Naive thymus-derived CD4-positive, alpha-beta T cell (primary cell): ENCODE data around the gene RAB40B. TPM values are rescaled to one million over a fixed set of nuclear protein-coding genes. Genes with fewer than 3 reads are reported as not detected.

Source experiments
- ATAC-seq: fragments of 150-1000 bp; cut with Tn5 transposase; 2 replicates; pipeline ENCODE4 v1.10.0; 2021; ENCODE audit warnings: mild to moderate bottlenecking, moderate library complexity
- CTCF ChIA-PET: fragments of 350-600 bp; sonication (Branson Sonifier 250); formaldehyde crosslinking; loops from one replicate; lab custom pipeline; 2021; ENCODE audit warnings: antibody characterized with exemption; lab: Charles Lee
- POLR2A ChIA-PET: fragments of 350-600 bp; sonication (Branson Sonifier 250); formaldehyde crosslinking; loops from one replicate; lab custom pipeline; 2021; ENCODE audit warnings: antibody characterized with exemption, inconsistent platforms; lab: Charles Lee
- DNase-seq, 9 donors: peaks; one replicate each; pipeline versions ENCODE4 v3.0.0 to v3.0.0-alpha.2; 2020 to 2022; ENCODE audit warnings: mixed read lengths in 1 of 9
- H3K27ac ChIP-seq: one replicate; pipeline ENCODE4 v1.7.0; 2013; ENCODE audit warnings: mild to moderate bottlenecking, low read depth, low read length, moderate library complexity
- H3K27me3 ChIP-seq, 2 donors: one replicate each; pipeline ENCODE4 v1.7.0; 2013; ENCODE audit warnings: low read length in 2 of 2, mild to moderate bottlenecking in 2 of 2, moderate library complexity in 2 of 2; ENCODE audit not compliant: control insufficient read depth in 2 of 2, insufficient read depth in 2 of 2
- H3K36me3 ChIP-seq, 3 experiments: 1 replicate in 2 of 3; 2 replicates in 1 of 3; pipeline ENCODE4 v1.7.0; 2013; ENCODE audit warnings: low read length in 3 of 3, mild to moderate bottlenecking in 3 of 3, moderate library complexity in 1 of 3; ENCODE audit not compliant: insufficient read depth in 3 of 3, control insufficient read depth in 2 of 3
- H3K4me1 ChIP-seq, 2 donors: one replicate each; pipeline ENCODE4 v1.7.0; 2013; ENCODE audit warnings: low read length in 2 of 2, mild to moderate bottlenecking in 2 of 2, moderate library complexity in 1 of 2; ENCODE audit not compliant: control insufficient read depth in 2 of 2, insufficient read depth in 2 of 2
- H3K4me3 ChIP-seq: 2 replicates; pipeline ENCODE4 v1.7.0; 2013; ENCODE audit warnings: mild to moderate bottlenecking, low read length
- H3K9me3 ChIP-seq, 3 experiments: 1 replicate in 2 of 3; 2 replicates in 1 of 3; pipeline ENCODE4 v1.7.0; 2013; ENCODE audit warnings: low read length in 3 of 3; ENCODE audit not compliant: control insufficient read depth in 2 of 3
- H3K27ac Mint-ChIP-seq, 9 donors: one replicate each; pipeline ENCODE4 v1.8.0; 2020 to 2022; ENCODE audit warnings: mixed read lengths in 9 of 9, mild to moderate bottlenecking in 8 of 9, moderate library complexity in 5 of 9, inconsistent platforms in 2 of 9
- H3K27me3 Mint-ChIP-seq, 5 donors: one replicate each; pipeline ENCODE4 v1.8.0; 2021 to 2022; ENCODE audit warnings: mixed read lengths in 5 of 5, mild to moderate bottlenecking in 1 of 5
- H3K36me3 Mint-ChIP-seq, 5 donors: one replicate each; pipeline ENCODE4 v1.8.0; 2020 to 2022; ENCODE audit warnings: mixed read lengths in 5 of 5, mild to moderate bottlenecking in 3 of 5, inconsistent platforms in 1 of 5
- H3K4me1 Mint-ChIP-seq, 7 donors: one replicate each; pipeline ENCODE4 v1.8.0; 2020 to 2022; ENCODE audit warnings: mixed read lengths in 7 of 7, mild to moderate bottlenecking in 3 of 7, inconsistent platforms in 1 of 7
- H3K4me3 Mint-ChIP-seq, 10 donors: one replicate each; pipeline ENCODE4 v1.8.0; 2020 to 2022; ENCODE audit warnings: mild to moderate bottlenecking in 10 of 10, mixed read lengths in 10 of 10, moderate library complexity in 6 of 10, inconsistent platforms in 2 of 10
- H3K9me3 Mint-ChIP-seq, 11 donors: one replicate each; pipeline ENCODE4 v1.8.0; 2020 to 2022; ENCODE audit warnings: mixed read lengths in 11 of 11, mild to moderate bottlenecking in 4 of 11, inconsistent platforms in 1 of 11, moderate library complexity in 1 of 11
- intact Hi-C, 2 donors: fragments of 100-400 bp; cut with micrococcal nuclease; formaldehyde crosslinking; loops; one replicate each; pipeline ENCODE4 v1.15.1; 2023
- polyA plus RNA-seq, 2 donors: library from polyadenylated mRNA; unstranded; fragments of 300-500 nt; fragmentation: Illumina TruSeq; gene quantifications; one replicate each; pipeline ENCODE4 v1.2.3, GENCODE V29; 2021
- total RNA-seq, 6 experiments: library from RNA in 5 of 6; stranded (reverse) in 5 of 6; gene quantifications; 1 replicate in 5 of 6; 2 replicates in 1 of 6; pipeline ENCODE4 v1.2.3 and lab custom pipeline; 2021 to 2026

RAB40B gene
- total and polyA plus RNA-seq, 7 experiments from 2014 or later: 1.3 to 6.1 (median 2.9) TPM

DNA sequence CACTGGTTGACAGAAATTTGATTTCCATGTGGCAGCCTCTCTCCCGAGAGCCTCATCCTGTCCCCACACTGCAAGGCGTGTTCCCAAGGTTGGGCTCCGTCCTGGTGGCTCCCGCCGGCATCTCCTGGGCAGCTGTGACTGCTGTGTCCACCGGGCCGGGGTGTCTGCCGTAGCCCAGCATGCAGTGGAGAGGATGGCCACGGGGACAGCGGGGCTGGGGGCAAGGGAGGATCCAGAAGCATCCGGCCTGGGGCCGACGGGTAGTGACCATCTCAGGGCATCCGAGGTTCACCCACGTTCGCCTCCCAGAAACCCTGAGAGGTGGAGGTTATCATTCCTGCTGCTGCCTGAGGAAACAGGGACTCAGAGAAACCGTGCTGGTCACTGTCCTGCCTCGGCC, 7.3 kb upstream of the RAB40B start:
- H3K4me3 ChIP-seq: no peak overlapping the region
- no peaks in the 10 kb centered on the region for H3K4me1 ChIP-seq
- intact Hi-C loops: no loop called here
- Mint-ChIP-seq H3K27me3 (no peaks in the 10 kb centered on the region), H3K36me3 (no peaks in the 10 kb centered on the region), H3K4me1 (no peaks in the 10 kb centered on the region), H3K27ac (no peak overlapping the region), H3K4me3 (no peak overlapping the region), H3K9me3 (no peaks in the 10 kb centered on the region)
- H3K36me3 ChIP-seq: no peaks in the 10 kb centered on the region
- ChIA-PET CTCF (no interaction called here), POLR2A (no interaction called here)
- H3K27me3 ChIP-seq: no peaks in the 10 kb centered on the region
- no peaks in the 10 kb centered on the region for H3K9me3 ChIP-seq
- H3K27ac ChIP-seq: no peak overlapping the region
- ATAC-seq (no peak), DNase-seq (no peak)

DNA sequence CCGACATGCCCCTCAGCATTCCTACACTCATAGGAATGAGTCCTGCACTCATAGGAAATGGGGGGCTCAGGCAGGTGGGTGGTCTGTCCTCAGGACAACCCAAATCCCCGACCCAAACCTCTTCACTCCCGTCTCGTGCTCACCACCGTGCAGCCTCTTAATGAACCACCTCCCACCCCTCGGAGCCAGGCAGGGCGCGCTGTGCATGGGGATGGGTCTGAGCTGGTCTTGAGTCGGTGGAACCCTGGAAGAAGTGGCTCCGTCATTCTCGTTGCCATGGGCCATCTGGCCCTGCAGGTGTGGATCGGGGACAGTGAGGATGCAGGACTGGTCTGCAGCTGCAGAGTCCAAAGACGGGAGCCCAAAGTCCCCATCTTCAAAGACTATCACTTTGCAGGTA, 6.4 kb upstream of the RAB40B start:
- Histone ChIP-seq H3K4me1 (no peaks in the 10 kb centered on the region), H3K4me3 (no peak overlapping the region), H3K27me3 (no peaks in the 10 kb centered on the region), H3K36me3 (no peaks in the 10 kb centered on the region), H3K27ac (no peak overlapping the region), H3K9me3 (no peaks in the 10 kb centered on the region)
- Mint-ChIP-seq H3K27me3 (no peaks in the 10 kb centered on the region), H3K4me1 (peaks cover 0 to under 1% (median 0%) of the 10 kb centered on the region in 7 donors), H3K36me3 (no peaks in the 10 kb centered on the region), H3K4me3 (no peak overlapping the region), H3K9me3 (no peaks in the 10 kb centered on the region), H3K27ac (no peak overlapping the region)
- intact Hi-C loops: no loop called here
- ChIA-PET POLR2A (no interaction called here), CTCF (no interaction called here)
- ATAC-seq (no peak), DNase-seq (no peak)

- no peaks in the 10 kb centered on the region for H3K36me3 ChIP-seq
- no peak overlapping the region for H3K27ac Mint-ChIP-seq
- POLR2A ChIA-PET: no interaction called here
- ATAC-seq (no peak), DNase-seq (no peak)
- H3K4me1 ChIP-seq: no peaks in the 10 kb centered on the region
- H3K27me3 Mint-ChIP-seq: no peaks in the 10 kb centered on the region
- no peak overlapping the region for H3K4me3 ChIP-seq
- H3K27me3 ChIP-seq: no peaks in the 10 kb centered on the region
- intact Hi-C loops: no loop called here
- H3K9me3 ChIP-seq: no peaks in the 10 kb centered on the region
- CTCF ChIA-PET: no interaction called here
- H3K4me3 Mint-ChIP-seq: no peak overlapping the region
- no peaks in the 10 kb centered on the region for H3K36me3 Mint-ChIP-seq
- H3K4me1 Mint-ChIP-seq: peaks cover 0 to 7% (median 6%) of the 10 kb centered on the region in 7 donors
- H3K27ac ChIP-seq: no peak overlapping the region
- no peaks in the 10 kb centered on the region for H3K9me3 Mint-ChIP-seq
These were observed 5.7 kb upstream of the RAB40B start for GRCh38 chr17:82703935-82704865.

DNA sequence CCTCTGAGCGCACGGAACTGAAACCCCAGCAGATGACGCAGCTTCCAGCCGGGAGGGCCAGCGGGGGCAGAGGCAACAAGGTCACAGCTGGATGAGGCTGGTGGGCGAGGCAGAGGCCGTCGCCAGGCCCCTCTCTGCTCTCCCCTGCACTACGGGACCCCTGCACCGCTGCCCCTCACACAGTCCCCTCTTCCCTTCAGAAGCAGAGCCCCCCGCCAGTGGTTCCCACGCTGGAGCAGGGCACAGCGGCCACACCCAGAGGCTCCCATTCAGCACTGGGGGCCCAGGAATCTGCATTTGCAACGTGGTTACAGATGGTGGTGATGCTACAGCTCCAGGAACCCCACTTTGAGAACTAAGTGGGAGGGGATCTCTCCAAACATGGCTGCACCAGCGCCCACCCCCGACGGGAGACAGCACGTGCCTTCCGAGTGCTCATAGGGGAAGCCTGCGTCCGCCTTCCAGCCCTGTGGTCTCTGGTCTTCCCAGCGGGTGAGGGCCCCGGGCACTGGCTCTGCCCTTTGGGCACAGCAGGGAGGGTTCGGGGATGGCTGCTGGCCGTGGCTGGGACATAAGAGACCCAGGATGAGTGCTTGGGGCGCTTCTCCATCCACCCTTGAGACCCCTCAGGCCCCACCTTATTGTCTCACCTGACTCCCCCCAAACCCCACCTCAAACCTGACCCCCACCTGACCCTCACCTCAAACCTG, 4.7 kb upstream of the RAB40B start:
- intact Hi-C loops: no loop called here
- no peaks in the 10 kb centered on the region for H3K9me3 ChIP-seq
- no peaks in the 10 kb centered on the region for H3K27me3 Mint-ChIP-seq
- ATAC-seq: no peak
- peaks cover 0 to 11% (median 7%) of the 10 kb centered on the region in 7 donors for H3K4me1 Mint-ChIP-seq
- H3K27ac Mint-ChIP-seq: no peak overlapping the region
- H3K36me3 ChIP-seq: no peaks in the 10 kb centered on the region
- no peaks in the 10 kb centered on the region for H3K27me3 ChIP-seq
- POLR2A ChIA-PET: no interaction called here
- DNase-seq: no peak
- no peaks in the 10 kb centered on the region for H3K4me1 ChIP-seq
- H3K9me3 Mint-ChIP-seq: no peaks in the 10 kb centered on the region
- H3K36me3 Mint-ChIP-seq: no peaks in the 10 kb centered on the region
- H3K4me3 Mint-ChIP-seq: no peak overlapping the region
- CTCF ChIA-PET: no interaction called here
- no peak overlapping the region for H3K4me3 ChIP-seq
- H3K27ac ChIP-seq: no peak overlapping the region

DNA sequence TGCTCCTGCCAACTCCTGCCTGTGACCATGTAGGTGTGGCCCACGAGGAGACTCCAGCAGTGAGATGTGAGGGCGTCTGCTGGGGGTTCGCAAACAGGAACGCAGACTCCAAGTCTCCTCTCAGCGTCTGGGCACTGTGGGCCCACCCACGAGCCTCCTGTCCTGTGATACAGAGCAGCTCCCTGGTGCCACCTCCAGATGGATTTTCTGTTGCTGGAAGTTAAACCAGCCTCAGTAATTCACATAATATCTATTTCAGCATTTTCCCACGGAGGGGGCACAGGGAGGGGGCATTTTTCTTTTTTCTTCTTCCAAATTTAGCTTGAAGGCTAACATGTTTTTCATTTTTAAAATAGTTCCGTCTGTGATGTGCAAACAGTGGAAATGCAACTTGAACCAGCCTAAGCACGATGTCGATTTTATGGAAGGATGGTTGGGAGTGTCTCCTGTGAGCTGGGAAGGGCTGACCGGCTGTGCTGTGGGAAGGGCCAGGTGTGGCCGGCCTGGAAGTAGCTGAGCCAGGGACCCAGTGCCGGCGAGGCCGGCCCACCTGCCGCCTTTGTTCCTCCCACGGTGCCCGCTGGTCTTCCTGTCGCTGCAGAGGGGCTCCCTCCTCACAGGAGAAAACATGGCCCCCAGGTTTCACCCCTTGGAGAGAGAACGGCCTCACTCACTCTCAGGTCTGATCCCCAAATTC, 3.9 kb upstream of the RAB40B start:
- H3K9me3 ChIP-seq: no peaks in the 10 kb centered on the region
- peaks cover 0 to under 1% (median 0%) of the 10 kb centered on the region in 5 donors for H3K27me3 Mint-ChIP-seq
- H3K4me1 Mint-ChIP-seq: peaks cover 0 to 11% (median 7%) of the 10 kb centered on the region in 7 donors
- no peak overlapping the region for H3K4me3 Mint-ChIP-seq
- CTCF ChIA-PET: no interaction called here
- H3K27ac Mint-ChIP-seq: no peak overlapping the region
- H3K9me3 Mint-ChIP-seq: no peaks in the 10 kb centered on the region
- H3K36me3 Mint-ChIP-seq: no peaks in the 10 kb centered on the region
- ATAC-seq (no peak), DNase-seq (no peak)
- intact Hi-C loops: no loop called here
- H3K4me3 ChIP-seq: no peak overlapping the region
- peaks cover 1 to 2% of the 10 kb centered on the region in 2 donors for H3K4me1 ChIP-seq
- H3K36me3 ChIP-seq: no peaks in the 10 kb centered on the region
- no peak overlapping the region for H3K27ac ChIP-seq
- POLR2A ChIA-PET: no interaction called here
- H3K27me3 ChIP-seq: no peaks in the 10 kb centered on the region

GRCh38 chr17:82699551-82699950, 1.1 kb upstream of the RAB40B start:
- Mint-ChIP-seq H3K27me3 (peaks cover 0 to 14% (median 0%) of the 10 kb centered on the region in 5 donors), H3K4me1 (peaks cover 0 to 16% (median 7%) of the 10 kb centered on the region in 7 donors), H3K36me3 (peaks cover 0 to 5% (median 5%) of the 10 kb centered on the region in 5 donors), H3K27ac (peak overlapping the region in 5 of 9 donors; percentile 16 to 77 (median 56)), H3K9me3 (peaks cover 0 to 8% (median 3%) of the 10 kb centered on the region in 11 donors), H3K4me3 (peak overlapping the region; percentile 83 to 96 (median 89))
- H3K9me3 ChIP-seq: peaks cover 0 to 5% (median 0%) of the 10 kb centered on the region in 3 experiments
- ATAC-seq (no peak), DNase-seq (no peak)
- H3K4me1 ChIP-seq: peaks cover 5 to 8% of the 10 kb centered on the region in 2 donors
- no peaks in the 10 kb centered on the region for H3K27me3 ChIP-seq
- no peaks in the 10 kb centered on the region for H3K36me3 ChIP-seq
- peak overlapping the region; percentile 83 for H3K4me3 ChIP-seq
- intact Hi-C loops: loop anchor here in 1 of 2 donors (10.0 kb wide), 1 partner anchor 105 kb away; no protein-coding TSS in a partner anchor
- H3K27ac ChIP-seq: no peak overlapping the region
- ChIA-PET CTCF (no interaction called here), POLR2A (no interaction called here)
